Diencephalon (tissue), 1 donor: ENCODE results near the gene SMIM5. TPM values are rescaled to one million over a fixed set of nuclear protein-coding genes. Genes with fewer than 3 reads are reported as not detected.

Experiments used
- total RNA-seq: library from RNA; depleted of rRNA; stranded (reverse); fragments of >200 nt; gene quantifications from one replicate; pipeline ENCODE4 v1.2.3, GENCODE V29; 2014

SMIM5 gene
- 1.4 TPM for total RNA-seq

GRCh38 chr17:75632863-75633485, at the start of gene SMIM5:
TSS of gene SMIM5 (plus strand) at chr17:75633434. CDS start at chr17:75640202, 6,768 bp downstream.

DNA sequence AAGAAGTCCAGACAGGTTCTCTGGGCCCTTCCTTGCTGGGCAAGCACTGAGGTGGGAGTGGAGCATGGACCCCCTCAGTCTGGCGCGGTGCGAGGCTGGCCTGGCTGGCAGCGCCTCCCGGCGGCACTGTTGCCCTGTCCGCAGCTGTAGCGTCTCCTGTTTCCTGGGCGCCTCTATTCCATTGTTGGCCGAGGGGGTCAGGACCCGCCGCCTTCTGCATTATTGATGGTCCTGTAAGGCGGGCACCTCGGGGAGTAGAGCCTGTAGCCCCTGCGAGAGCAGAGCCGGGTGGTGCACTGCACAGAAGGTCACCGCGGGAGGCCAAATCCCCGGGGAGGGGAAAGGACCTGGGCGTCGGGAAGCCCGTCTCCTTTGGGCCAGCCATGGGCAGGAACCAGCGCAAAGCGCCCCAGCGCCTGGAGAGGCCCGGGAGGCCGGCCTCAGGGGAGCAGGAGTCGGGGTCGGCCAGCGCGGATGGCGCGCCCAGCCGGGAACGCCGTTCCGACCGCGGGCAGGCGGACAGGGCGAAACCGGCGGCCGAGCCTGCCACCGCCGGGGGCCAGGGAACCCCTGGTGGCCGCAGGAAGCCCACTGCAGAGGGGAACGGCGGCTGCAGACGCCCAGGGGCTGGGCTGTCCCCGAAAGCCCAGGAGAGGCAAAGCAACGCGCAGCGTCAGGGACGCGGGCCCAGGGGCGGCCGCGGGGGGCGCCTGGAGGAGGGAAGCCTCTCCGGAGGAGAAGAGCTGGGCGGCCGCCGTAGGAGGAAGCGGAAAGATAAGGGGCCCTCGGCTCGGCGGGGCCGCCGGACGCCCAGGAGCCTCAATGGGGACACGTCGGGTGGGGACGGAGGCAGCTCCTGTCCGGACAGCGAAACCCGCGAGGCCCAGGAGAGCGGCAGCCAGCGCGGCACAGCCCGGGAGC, 45.3 kb upstream of the SMIM5 start, which contains the start of gene MYO15B:
Gene MYO15B, plus strand, starts transcription at position 126 of the 921 bp plus-strand sequence. Its CDS starts 258 bp downstream, at position 384.

GRCh38 chr17:75666959-75667790, 33.9 kb downstream of the SMIM5 start, which contains the start of the genes RECQL5 and SAP30BP:
TSS of gene RECQL5 (minus strand) at chr17:75667154. CDS start at chr17:75666557, 597 bp downstream.
TSS of gene SAP30BP (plus strand) at chr17:75667338. CDS start at chr17:75667373, 35 bp downstream.

Other genes with a start within 250 kb of the SMIM5 start
- gene GRB2, start 227.8 kb upstream of the SMIM5 start, total RNA-seq = 109 TPM
- 31.4 TPM for gene TMEM94, start 176.8 kb upstream of the SMIM5 start, total RNA-seq
- 9.0 TPM for gene CASKIN2, start 117.9 kb upstream of the SMIM5 start, total RNA-seq
- gene TSEN54, start 116.9 kb upstream of the SMIM5 start, total RNA-seq = 10.4 TPM
- 0.92 TPM for gene LLGL2, start 107.7 kb upstream of the SMIM5 start, total RNA-seq
- gene MYO15B, start 45.6 kb upstream of the SMIM5 start, total RNA-seq = 15.7 TPM
- gene RECQL5, start 33.7 kb downstream of the SMIM5 start, total RNA-seq = 15.0 TPM
- gene SAP30BP, start 33.9 kb downstream of the SMIM5 start, total RNA-seq = 52.1 TPM
- 4.4 TPM for gene ITGB4, start 88.0 kb downstream of the SMIM5 start, total RNA-seq
- gene GALK1, start 131.8 kb downstream of the SMIM5 start, total RNA-seq = 8.5 TPM
- 31.1 TPM for gene UNK, start 151.4 kb downstream of the SMIM5 start, total RNA-seq
- gene UNC13D, start 211.0 kb downstream of the SMIM5 start, total RNA-seq = 2.5 TPM
- 52.1 TPM for gene WBP2, start 221.9 kb downstream of the SMIM5 start, total RNA-seq
- gene TRIM47, start 245.1 kb downstream of the SMIM5 start, total RNA-seq = 15.2 TPM